Thoracic aorta (tissue), 2 donors: ENCODE data around the gene SLC49A3. TPM values are rescaled to one million over a fixed set of nuclear protein-coding genes. Genes with fewer than 3 reads are reported as not detected.
"Not testable (repeated sequence)": the region's sequence is repeated elsewhere in the genome, so short reads cannot be mapped to it uniquely, and the experiment has no call there.

ENCODE experiments used
- ATAC-seq: fragments of 150-250 bp; one replicate; pipeline ENCODE4 v1.8.0; 2017; ENCODE audit warnings: low read depth; ENCODE audit not compliant: insufficient number of reproducible peaks, low FRiP score
- DNase-seq: peaks from one replicate; pipeline ENCODE4 v3.0.0-alpha.2; 2020; ENCODE audit warnings: low spot score
- H3K27ac ChIP-seq, 2 donors: fragments of 200-600 bp; sonication (generic); 1 replicate in 1 of 2; 2 replicates in 1 of 2; pipeline ENCODE4 v1.5.1; 2016; ENCODE audit warnings: mild to moderate bottlenecking in 2 of 2, moderate library complexity in 2 of 2
- H3K27me3 ChIP-seq: fragments of 200-600 bp; sonication (generic); replicated peaks from 2 replicates; pipeline ENCODE4 v1.6.0; 2016; ENCODE audit warnings: mild to moderate bottlenecking; ENCODE audit not compliant: insufficient read depth
- H3K36me3 ChIP-seq: fragments of 200-600 bp; sonication (generic); one replicate; pipeline ENCODE4 v1.5.1; 2016
- H3K4me1 ChIP-seq, 2 donors: fragments of 200-600 bp; sonication (generic); 1 replicate in 1 of 2; 2 replicates in 1 of 2; pipeline versions ENCODE4 v1.5.1 to v1.6.0; 2016; ENCODE audit warnings: low read depth in 2 of 2, mild to moderate bottlenecking in 1 of 2; ENCODE audit not compliant: control insufficient read depth in 1 of 2
- H3K4me3 ChIP-seq: fragments of 200-600 bp; sonication (generic); 2 replicates; pipeline ENCODE4 v1.5.1; 2016; ENCODE audit warnings: mild to moderate bottlenecking
- H3K9me3 ChIP-seq: fragments of 200-600 bp; sonication (generic); 2 replicates; pipeline ENCODE4 v1.5.1; 2016
- CTCF ChIP-seq: fragments of 200-600 bp; sonication (generic); IDR thresholded peaks from one replicate; pipeline ENCODE4 v1.5.1; 2019; ENCODE audit warnings: antibody characterized with exemption
- total RNA-seq, 2 donors: library from RNA; depleted of rRNA; stranded (reverse); fragments of >200 nt; gene quantifications; one replicate each; pipeline versions ENCODE4 v1.1.0 to v1.2.3, GENCODE V29; 2016

Gene SLC49A3
- total RNA-seq, 2 donors from 2014 or later, result 9.1 to 26.0 TPM

- DNase-seq, result no peak
- Histone ChIP-seq H3K27me3 (no peaks in the 10 kb centered on the region), H3K4me1 (peaks cover 21 to 35% of the 10 kb centered on the region in 2 donors), H3K27ac (no peak overlapping the region), H3K36me3 (no peaks in the 10 kb centered on the region), H3K4me3 (no peak overlapping the region), H3K9me3 (no peaks in the 10 kb centered on the region)
- TF ChIP-seq CTCF, result no peak
- no peak for ATAC-seq
Measured at GRCh38 chr4:708631-708933, 19.6 kb upstream of the SLC49A3 start.

DNA sequence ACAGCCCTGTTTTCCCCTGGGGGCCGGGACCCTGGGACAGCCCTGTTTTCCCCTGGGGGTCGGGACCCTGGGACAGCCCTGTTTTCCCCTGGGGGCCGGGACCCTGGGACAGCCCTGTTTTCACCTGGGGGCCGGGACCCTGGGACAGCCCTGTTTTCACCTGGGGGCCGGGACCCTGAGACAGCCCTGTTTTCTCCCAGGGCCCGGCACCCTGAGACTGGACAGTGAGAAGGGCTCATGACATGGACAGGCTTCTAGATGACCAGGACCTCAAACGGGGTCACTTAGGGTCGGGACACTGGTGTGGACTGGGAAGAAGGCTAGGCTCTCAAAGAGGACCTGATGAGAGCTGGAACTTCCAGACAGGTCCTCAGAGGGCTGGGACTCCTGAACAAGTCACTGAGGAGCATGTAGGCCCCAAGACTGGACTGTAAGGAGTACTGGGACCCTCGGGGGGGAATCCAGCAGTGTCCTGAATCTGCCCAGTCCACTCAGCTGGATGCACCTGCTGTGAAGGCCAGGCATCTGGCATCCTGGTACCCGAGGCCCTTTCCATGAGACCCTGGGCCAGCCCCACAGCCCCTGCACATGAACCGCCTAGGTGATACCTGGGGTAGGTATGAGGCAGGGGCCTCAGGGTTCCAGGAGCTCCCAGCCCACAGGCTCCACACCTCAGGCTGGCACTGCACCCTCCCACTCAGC, 19.1 kb upstream of the SLC49A3 start:
- peak overlapping the region; percentile 16 for H3K4me3 ChIP-seq
- DNase-seq (no peak), ATAC-seq (no peak)

GRCh38 chr4:706834-707598, 18.1 kb upstream of the SLC49A3 start:
- H3K27ac ChIP-seq, result peak overlapping the region in 1 of 2 donors; percentile 8
- no peak for TF ChIP-seq CTCF
- ATAC-seq (no peak), DNase-seq (no peak)
- no peaks in the 10 kb centered on the region for H3K36me3 ChIP-seq
- H3K9me3 ChIP-seq, result no peaks in the 10 kb centered on the region
- H3K27me3 ChIP-seq, result no peaks in the 10 kb centered on the region
- H3K4me1 ChIP-seq, result peaks cover 21 to 35% of the 10 kb centered on the region in 2 donors
- H3K4me3 ChIP-seq, result peak overlapping the region; percentile 100

More for the DNA sequence above, 19.1 kb upstream of the SLC49A3 start:
- H3K4me1 ChIP-seq, result peaks cover 21 to 35% of the 10 kb centered on the region in 2 donors
- no peaks in the 10 kb centered on the region for H3K27me3 ChIP-seq
- H3K27ac ChIP-seq, result no peak overlapping the region
- TF ChIP-seq CTCF, result no peak
- H3K36me3 ChIP-seq, result no peaks in the 10 kb centered on the region
- no peaks in the 10 kb centered on the region for H3K9me3 ChIP-seq

DNA sequence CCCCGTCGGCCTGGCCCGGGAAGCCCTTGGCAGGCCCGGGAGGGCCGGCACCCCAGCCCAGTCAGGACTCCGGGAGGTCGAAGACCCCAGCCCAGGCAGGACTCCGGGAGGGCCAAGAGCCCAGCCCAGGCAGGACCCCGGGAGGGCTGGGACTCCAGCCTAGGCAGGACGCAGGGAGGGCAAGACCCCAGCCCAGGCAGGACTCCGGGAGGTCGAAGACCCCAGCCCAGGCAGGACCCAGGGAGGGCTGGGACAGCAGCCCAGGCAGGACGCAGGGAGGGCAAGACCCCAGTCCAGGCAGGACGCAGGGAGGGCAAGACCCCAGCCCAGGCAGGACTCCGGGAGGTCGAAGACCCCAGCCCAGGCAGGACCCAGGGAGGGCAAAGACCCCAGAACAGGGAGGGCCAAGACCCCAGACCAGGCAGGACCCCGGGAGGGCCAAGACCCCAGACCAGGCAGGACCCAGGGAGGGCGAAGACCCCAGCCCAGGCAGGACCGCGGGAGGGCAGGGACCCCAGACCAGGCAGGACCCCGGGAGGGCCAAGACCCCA, 17.2 kb upstream of the SLC49A3 start:
- not testable (repeated sequence) for ATAC-seq

DNA sequence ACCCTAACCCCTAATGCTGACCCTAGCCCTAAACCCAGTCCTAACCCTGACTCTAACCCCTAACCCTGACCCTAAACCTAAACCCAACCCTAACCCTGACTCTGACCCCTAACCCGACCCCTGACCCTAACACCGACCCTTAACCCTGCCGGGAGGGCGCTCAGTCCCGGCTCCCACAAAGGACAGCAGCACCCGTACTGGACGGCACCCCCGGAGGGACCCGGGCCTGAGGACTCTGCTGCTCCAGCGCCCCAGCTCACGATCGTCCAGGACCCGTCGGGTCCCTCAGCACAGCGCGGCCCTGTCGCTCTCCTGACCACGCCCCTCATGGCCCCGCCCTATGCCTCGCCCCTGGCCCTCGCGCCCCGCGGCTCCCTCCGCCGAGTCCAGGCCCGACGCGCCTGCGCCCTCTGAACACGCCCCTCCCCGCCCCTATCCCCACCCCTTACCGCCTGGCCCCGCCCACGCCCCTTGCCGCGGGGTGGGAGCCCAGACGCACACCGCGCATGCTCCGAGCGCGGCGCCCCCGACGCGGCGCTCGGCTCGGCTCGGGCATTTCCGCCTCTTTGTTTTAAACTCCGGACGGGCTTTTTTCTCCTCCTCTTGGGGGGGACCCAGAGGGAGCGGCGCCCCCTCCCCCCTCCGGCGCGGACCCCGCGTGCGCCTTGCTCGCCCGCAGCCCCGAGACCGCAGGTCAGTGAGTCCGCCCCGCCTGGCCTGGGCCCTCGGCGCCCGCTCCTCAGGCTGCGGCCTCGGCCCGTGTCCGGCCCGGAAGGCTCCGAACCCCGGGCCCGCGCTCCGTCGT, 16.5 kb upstream of the SLC49A3 start, which contains the start of gene PCGF3:
Gene PCGF3 (plus strand): TSS at position 555 of the 805 bp plus-strand sequence. CDS start 27,849 bp downstream, outside the sequence.
- Histone ChIP-seq H3K27me3 (no peaks in the 10 kb centered on the region), H3K9me3 (no peaks in the 10 kb centered on the region), H3K27ac (peak within 1 kb of the TSS; percentile 70 to 80), H3K36me3 (no peaks in the 10 kb centered on the region), H3K4me3 (peak within 1 kb of the TSS; percentile 100), H3K4me1 (peaks cover 21 to 35% of the 10 kb centered on the region in 2 donors)
- DNase-seq, result peak; percentile 87
- no peak for TF ChIP-seq CTCF
- ATAC-seq, result peak; percentile 92

More for the DNA sequence above, 17.2 kb upstream of the SLC49A3 start:
- not testable (repeated sequence) for H3K27me3 ChIP-seq, H3K36me3 ChIP-seq, H3K9me3 ChIP-seq, DNase-seq
- H3K4me3 ChIP-seq, result peak overlapping the region; percentile 100
- H3K27ac ChIP-seq, result peak overlapping the region; percentile 70 to 80
- peaks cover 21 to 35% of the 10 kb centered on the region in 2 donors for H3K4me1 ChIP-seq
